NK-92 treated with Interleukin-12 subunit alpha and Interleukin-12 subunit beta, amount 100 ng/mL, for 24 hours (cell line): ENCODE data around the gene MRPL53.

Experiments
- DNase-seq: peaks from one replicate; lab custom pipeline; 2025; lab: John Stamatoyannopoulos, UW

Gene MRPL53

DNA sequence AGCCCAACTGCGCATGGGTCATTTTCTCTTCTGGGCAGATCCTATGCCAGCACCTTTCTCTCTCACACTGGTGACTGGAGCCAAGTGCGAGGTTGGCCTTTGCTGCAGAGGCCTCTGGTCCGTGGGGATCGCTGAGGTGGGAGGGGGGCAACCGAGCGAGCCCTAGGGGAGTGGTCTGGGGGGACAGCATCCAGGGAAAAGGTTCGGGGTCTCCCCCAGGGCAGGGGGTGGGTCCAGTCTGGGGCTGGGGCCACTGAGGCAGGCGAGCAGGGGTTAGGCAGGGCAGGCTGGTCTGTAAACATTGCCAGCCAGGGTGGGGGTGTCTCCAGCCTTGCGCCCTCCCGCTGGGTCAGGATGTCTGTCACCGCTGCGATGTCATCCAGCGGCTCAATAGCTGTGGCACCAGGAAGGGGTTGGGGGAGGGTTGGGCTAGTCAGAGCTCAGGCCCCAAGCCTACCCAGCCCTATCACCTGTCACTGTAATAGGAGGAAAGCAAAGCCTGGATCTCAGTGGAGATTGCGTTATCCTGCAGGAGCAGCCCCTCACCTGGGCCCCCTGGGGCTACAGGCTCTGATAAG is 46.2 kb downstream of the MRPL53 start:
- no peak for DNase-seq

DNA sequence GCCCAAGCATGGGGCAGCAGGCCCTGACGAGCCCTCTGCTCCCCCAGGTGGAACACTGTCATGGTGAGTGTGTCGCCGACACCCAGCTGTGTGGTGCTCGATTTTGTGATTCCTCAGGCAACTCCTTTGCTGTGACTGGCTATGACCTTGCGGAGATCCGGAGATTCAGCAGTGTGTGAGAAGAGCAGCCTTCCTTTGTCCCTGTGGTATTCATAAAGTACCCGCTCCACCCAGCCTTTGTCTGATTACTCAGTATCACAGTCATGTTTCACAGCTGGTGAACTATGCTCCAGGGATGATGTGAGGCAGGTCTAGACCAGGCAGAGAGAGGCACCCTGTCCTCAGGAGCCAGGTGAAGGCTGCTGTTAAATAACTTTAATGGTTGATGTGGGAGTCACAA is 47.0 kb downstream of the MRPL53 start:
- no peak for DNase-seq

DNA sequence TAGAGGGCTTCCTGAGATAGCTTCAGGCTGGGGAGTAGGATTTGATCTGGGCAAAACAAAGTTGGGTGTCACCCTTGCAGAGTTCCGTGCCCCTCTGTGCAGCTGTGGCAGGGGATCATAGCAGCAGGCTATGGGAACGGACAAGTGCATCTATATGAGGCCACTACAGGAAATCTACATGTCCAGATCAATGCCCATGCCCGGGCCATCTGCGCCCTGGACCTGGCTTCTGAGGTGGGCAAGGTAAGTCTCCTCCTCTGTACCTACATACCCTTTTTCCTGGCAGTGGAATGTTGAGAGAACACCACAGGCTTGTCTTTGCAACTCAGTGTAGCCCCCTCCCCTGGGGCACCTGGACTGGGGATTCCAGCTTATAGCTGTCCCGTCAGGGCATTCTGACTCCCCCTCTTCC is 47.5 kb downstream of the MRPL53 start:
- DNase-seq: no peak

DNA sequence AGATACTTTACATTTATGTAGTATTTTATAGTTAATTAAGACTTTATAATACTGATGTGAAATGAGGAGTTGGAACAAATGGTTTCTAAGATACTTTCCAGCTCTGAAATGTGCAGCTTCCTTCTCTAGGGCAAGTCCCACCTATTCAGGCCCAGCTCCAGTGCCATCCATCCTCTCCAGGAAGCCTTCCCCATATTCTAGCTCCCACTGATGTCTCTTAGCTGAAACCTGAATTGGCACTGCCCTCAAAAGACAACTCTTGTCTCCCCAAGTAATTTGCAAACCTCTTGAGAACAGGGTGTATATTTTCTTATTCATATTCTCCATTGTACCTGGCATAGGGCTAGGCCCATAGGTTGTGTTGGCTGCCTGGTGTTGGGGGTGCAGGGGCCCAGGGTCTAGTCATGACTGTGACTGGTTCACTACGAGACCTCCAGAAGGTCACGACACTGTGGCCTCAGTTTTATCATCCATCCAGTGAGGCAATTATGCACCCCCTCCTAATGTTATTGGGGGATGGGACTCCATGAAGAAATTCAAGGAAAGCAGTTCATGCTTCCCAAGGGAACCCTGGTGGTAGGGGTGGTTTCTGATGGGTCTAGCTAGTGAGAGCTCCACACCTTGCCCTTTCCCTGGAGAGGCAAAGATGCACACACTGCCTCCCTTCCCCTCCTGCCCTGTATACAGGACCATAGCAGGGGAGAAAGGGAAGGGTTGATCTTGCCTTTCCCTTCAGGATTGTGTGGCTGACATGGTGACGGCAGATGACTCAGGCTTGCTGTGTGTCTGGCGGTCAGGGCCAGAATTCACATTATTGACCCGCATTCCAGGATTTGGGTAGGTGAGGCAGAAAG is 48.1 kb downstream of the MRPL53 start:
- no peak for DNase-seq

DNA sequence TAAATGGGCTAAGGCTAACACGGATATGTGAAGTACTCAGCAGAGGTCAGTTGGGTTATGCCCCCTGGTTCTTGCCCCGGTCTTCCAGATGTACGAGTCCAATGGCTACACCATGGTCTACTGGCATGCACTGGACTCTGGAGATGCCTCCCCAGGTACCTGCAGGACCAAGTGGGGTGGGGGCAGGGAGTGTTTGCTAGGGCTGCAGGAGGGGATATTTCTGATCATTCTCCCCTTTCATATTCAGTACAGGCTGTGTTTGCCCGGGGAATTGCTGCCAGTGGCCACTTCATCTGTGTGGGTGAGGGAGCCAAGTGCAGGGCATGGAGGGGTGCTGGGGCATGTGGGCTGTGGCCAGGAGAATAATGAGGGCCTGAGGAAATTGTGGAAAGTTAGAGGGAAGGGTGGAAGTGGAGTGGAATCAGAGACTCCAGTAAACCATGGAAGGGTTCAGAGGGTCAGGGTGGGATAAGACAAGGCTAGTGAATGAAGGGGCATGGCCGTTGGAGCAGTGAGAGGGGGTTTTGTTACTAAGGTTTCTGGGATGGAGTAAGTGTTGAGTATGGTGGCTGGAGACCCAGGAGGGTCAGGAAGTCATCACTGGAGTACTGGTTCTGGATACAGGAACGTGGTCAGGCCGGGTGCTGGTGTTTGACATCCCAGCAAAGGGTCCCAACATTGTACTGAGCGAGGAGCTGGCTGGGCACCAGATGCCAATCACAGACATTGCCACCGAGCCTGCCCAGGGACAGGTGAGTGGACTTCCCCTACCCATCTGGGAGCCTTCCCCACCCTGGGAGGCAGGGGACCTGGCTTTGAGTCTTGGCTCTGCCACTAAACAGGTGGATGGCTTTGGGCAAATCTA is 49.0 kb downstream of the MRPL53 start:
- DNase-seq: no peak
